Calu3 (cell line): ENCODE data around the gene IGFBP2. TPM values are rescaled to one million over a fixed set of nuclear protein-coding genes. Genes with fewer than 3 reads are reported as not detected.

Experiments
- BruUV-seq: library from RNA; stranded (reverse); fragments of 400-500 nt; replicated peaks from 2 replicates; lab custom pipeline; 2021; lab: Mats Ljungman, UMichigan
- CTCF ChIA-PET: fragments of 300-600 bp; sonication (Branson Sonifier 250); formaldehyde crosslinking; loops from one replicate; lab custom pipeline; 2022; ENCODE audit warnings: antibody characterized with exemption; lab: Charles Lee
- DNase-seq: peaks from one replicate; pipeline ENCODE4 v3.0.0; 2022
- H3K27ac Mint-ChIP-seq: one replicate; pipeline ENCODE4 v1.8.0; 2022; ENCODE audit warnings: mixed read lengths; ENCODE audit not compliant: unreplicated experiment
- H3K27me3 Mint-ChIP-seq: one replicate; pipeline ENCODE4 v1.8.0; 2022; ENCODE audit warnings: mixed read lengths; ENCODE audit not compliant: unreplicated experiment
- H3K36me3 Mint-ChIP-seq: one replicate; pipeline ENCODE4 v1.8.0; 2022; ENCODE audit warnings: mild to moderate bottlenecking, moderate library complexity, mixed read lengths; ENCODE audit not compliant: insufficient read depth, unreplicated experiment
- H3K4me1 Mint-ChIP-seq: one replicate; pipeline ENCODE4 v1.8.0; 2022; ENCODE audit warnings: mild to moderate bottlenecking, low read depth, mixed read lengths; ENCODE audit not compliant: unreplicated experiment
- H3K4me3 Mint-ChIP-seq: one replicate; pipeline ENCODE4 v1.8.0; 2022; ENCODE audit warnings: mild to moderate bottlenecking, low read depth, moderate library complexity, mixed read lengths; ENCODE audit not compliant: unreplicated experiment
- H3K9me3 Mint-ChIP-seq: one replicate; pipeline ENCODE4 v1.8.0; 2022; ENCODE audit warnings: low read depth, mixed read lengths; ENCODE audit not compliant: unreplicated experiment
- CTCF ChIP-seq: fragments of 200-600 bp; IDR thresholded peaks from one replicate; pipeline ENCODE4 v1.8.0; 2022; ENCODE audit warnings: antibody characterized with exemption; ENCODE audit not compliant: unreplicated experiment
- intact Hi-C: fragments of 100-400 bp; cut with micrococcal nuclease; formaldehyde crosslinking; loops from one replicate; pipeline ENCODE4 v1.10.0; 2022; ENCODE audit not compliant: unreplicated experiment
- total RNA-seq: library from RNA; stranded (reverse); gene quantifications from 2 replicates; pipeline ENCODE4 v1.2.3, GENCODE V29; 2022

IGFBP2 gene
- total RNA-seq, 1 experiment from 2014 or later, result 175 TPM

- Mint-ChIP-seq H3K4me3 (no peak overlapping the region), H3K9me3 (no peaks in the 10 kb centered on the region), H3K4me1 (peaks cover 8% of the 10 kb centered on the region), H3K27me3 (peaks cover 61% of the 10 kb centered on the region), H3K27ac (no peak overlapping the region), H3K36me3 (no peaks in the 10 kb centered on the region)
- DNase-seq, result no peak
- no peak for TF ChIP-seq CTCF
- BruUV-seq, result no TSS peak
- intact Hi-C loops, result no loop called here
- CTCF ChIA-PET, result no interaction called here
These were observed 40.4 kb downstream of the IGFBP2 start for GRCh38 chr2:216673609-216674008.

- Mint-ChIP-seq H3K27me3 (peaks cover 54% of the 10 kb centered on the region), H3K36me3 (no peaks in the 10 kb centered on the region), H3K4me3 (no peak overlapping the region), H3K9me3 (no peaks in the 10 kb centered on the region), H3K4me1 (peaks cover 8% of the 10 kb centered on the region), H3K27ac (no peak overlapping the region)
- CTCF ChIA-PET, result interaction anchor here (1.0 kb wide), 1 partner anchor 54 kb away, joined by 3 read pairs; no protein-coding TSS in a partner anchor
- no peak for TF ChIP-seq CTCF
- no peak for DNase-seq
- no TSS peak for BruUV-seq
- intact Hi-C loops, result no loop called here
These were observed 41.2 kb downstream of the IGFBP2 start for GRCh38 chr2:216674376-216674775.

- Mint-ChIP-seq H3K4me3 (no peak overlapping the region), H3K27me3 (peaks cover 31% of the 10 kb centered on the region), H3K9me3 (no peaks in the 10 kb centered on the region), H3K27ac (no peak overlapping the region), H3K36me3 (no peaks in the 10 kb centered on the region), H3K4me1 (peaks cover 10% of the 10 kb centered on the region)
- DNase-seq, result no peak
- intact Hi-C loops, result no loop called here
- no peak for TF ChIP-seq CTCF
- CTCF ChIA-PET, result no interaction called here
- no TSS peak for BruUV-seq
These were observed 43.4 kb downstream of the IGFBP2 start for GRCh38 chr2:216676630-216677029.

GRCh38 chr2:216677439-216678097, 44.3 kb downstream of the IGFBP2 start:
- Mint-ChIP-seq H3K27me3 (peaks cover 30% of the 10 kb centered on the region), H3K36me3 (no peaks in the 10 kb centered on the region), H3K4me1 (peaks cover 18% of the 10 kb centered on the region), H3K4me3 (no peak overlapping the region), H3K9me3 (no peaks in the 10 kb centered on the region), H3K27ac (no peak overlapping the region)
- DNase-seq, result no peak
- TF ChIP-seq CTCF, result no peak
- CTCF ChIA-PET, result interaction anchor here (0.5 to 1.1 kb wide), 2 partner anchors 11 to 1009 kb away, joined by 4 read pairs; no protein-coding TSS in a partner anchor
- intact Hi-C loops, result no loop called here
- no TSS peak for BruUV-seq
